T-helper 22 cell (primary cell): Measurements from ENCODE around the gene PFKL.

Experiments
- DNase-seq: peaks from one replicate; pipeline ENCODE4 v3.0.0-alpha.2; 2020; ENCODE audit warnings: low read depth

The PFKL gene

GRCh38 chr21:44299458-44300261 lies at the start of gene PFKL:
Gene PFKL (plus strand): TSS chr21:44300053. CDS start chr21:44300106, 53 bp downstream.
- no peak for DNase-seq

GRCh38 chr21:44253832-44254710 lies 45.8 kb upstream of the PFKL start:
- no peak for DNase-seq

- no peak for DNase-seq
These were observed 44.3 kb upstream of the PFKL start for GRCh38 chr21:44255511-44255981.

- DNase-seq, result no peak
These were observed 41.7 kb upstream of the PFKL start for GRCh38 chr21:44258056-44258725.

- DNase-seq, result no peak
These were observed 40.7 kb upstream of the PFKL start for GRCh38 chr21:44259082-44259705.

GRCh38 chr21:44260066-44260465 lies 39.8 kb upstream of the PFKL start:
- no peak for DNase-seq

GRCh38 chr21:44260791-44261631 lies 38.8 kb upstream of the PFKL start:
- DNase-seq, result no peak

GRCh38 chr21:44261675-44262295 lies 38.1 kb upstream of the PFKL start, which contains the start of gene DNMT3L:
Gene DNMT3L (minus strand): TSS chr21:44261897. CDS start chr21:44261259, 638 bp downstream.
- DNase-seq, result no peak

- no peak for DNase-seq
These were observed 37.4 kb upstream of the PFKL start for GRCh38 chr21:44262338-44263056.

- DNase-seq, result no peak
These were observed 36.6 kb upstream of the PFKL start for GRCh38 chr21:44263221-44263760.

GRCh38 chr21:44263768-44264167 lies 36.1 kb upstream of the PFKL start:
- DNase-seq, result no peak

GRCh38 chr21:44265734-44266270 lies 34.1 kb upstream of the PFKL start:
- DNase-seq, result no peak

GRCh38 chr21:44267655-44268142 lies 32.2 kb upstream of the PFKL start:
- no peak for DNase-seq

GRCh38 chr21:44269090-44269489 lies 30.8 kb upstream of the PFKL start:
- no peak for DNase-seq

GRCh38 chr21:44271558-44272283 lies 28.1 kb upstream of the PFKL start:
- no peak for DNase-seq

GRCh38 chr21:44272284-44272858 lies 27.5 kb upstream of the PFKL start:
- DNase-seq, result no peak

GRCh38 chr21:44273046-44273445 lies 26.8 kb upstream of the PFKL start:
- DNase-seq, result no peak

- DNase-seq, result no peak
These were observed 24.8 kb upstream of the PFKL start for GRCh38 chr21:44275041-44275440.
